GM18951 (cell line): ENCODE data around the gene L3MBTL4.
"Not testable (repeated sequence)": the region's sequence is repeated elsewhere in the genome, so short reads cannot be mapped to it uniquely, and the experiment has no call there.

ENCODE experiments used
- POLR2A ChIP-seq: IDR thresholded peaks from 4 replicates; pipeline ENCODE4 v1.6.1; 2011; ENCODE audit warnings: mild to moderate bottlenecking; ENCODE audit not compliant: insufficient read length, insufficient read depth; ENCODE audit errors: extremely low read depth
- in situ Hi-C: fragments of 300-500 bp; cut with MboI; formaldehyde crosslinking; loops from one replicate; pipeline ENCODE4 v1.12.0; 2022; ENCODE audit warnings: low sequenced_read_pairs, mixed read lengths, inconsistent platforms; ENCODE audit not compliant: unreplicated experiment

L3MBTL4 gene

GRCh38 chr18:6286585-6286984 lies 128.1 kb downstream of the L3MBTL4 start:
- in situ Hi-C loops: no loop called here
- no peak for TF ChIP-seq POLR2A

GRCh38 chr18:6284761-6285160 lies 129.9 kb downstream of the L3MBTL4 start:
- in situ Hi-C loops: no loop called here
- no peak for TF ChIP-seq POLR2A

- in situ Hi-C loops: no loop called here
- TF ChIP-seq POLR2A: no peak
Observed at GRCh38 chr18:6284300-6284699, 130.4 kb downstream of the L3MBTL4 start.

- TF ChIP-seq POLR2A: no peak
- in situ Hi-C loops: no loop called here
Observed at GRCh38 chr18:6281874-6282273, 132.8 kb downstream of the L3MBTL4 start.

GRCh38 chr18:6280211-6280743 lies 134.4 kb downstream of the L3MBTL4 start:
- in situ Hi-C loops: no loop called here
- TF ChIP-seq POLR2A: no peak

- no peak for TF ChIP-seq POLR2A
- in situ Hi-C loops: no loop called here
Observed at GRCh38 chr18:6279308-6279707, 135.4 kb downstream of the L3MBTL4 start.

- in situ Hi-C loops: no loop called here
- TF ChIP-seq POLR2A: no peak
Observed at GRCh38 chr18:6273423-6273822, 141.3 kb downstream of the L3MBTL4 start.

GRCh38 chr18:6272144-6272543 lies 142.6 kb downstream of the L3MBTL4 start:
- in situ Hi-C loops: not testable (repeated sequence)

GRCh38 chr18:6271585-6271984 lies 143.1 kb downstream of the L3MBTL4 start:
- no peak for TF ChIP-seq POLR2A
- in situ Hi-C loops: no loop called here

- in situ Hi-C loops: no loop called here
- no peak for TF ChIP-seq POLR2A
Observed at GRCh38 chr18:6270771-6271216, 143.9 kb downstream of the L3MBTL4 start.

- no peak for TF ChIP-seq POLR2A
- in situ Hi-C loops: no loop called here
Observed at GRCh38 chr18:6269660-6270332, 144.9 kb downstream of the L3MBTL4 start.

GRCh38 chr18:6266212-6266611 lies 148.5 kb downstream of the L3MBTL4 start:
- in situ Hi-C loops: no loop called here

GRCh38 chr18:6261938-6262337 lies 152.8 kb downstream of the L3MBTL4 start:
- no peak for TF ChIP-seq POLR2A

More at GRCh38 chr18:6266212-6266611, 148.5 kb downstream of the L3MBTL4 start:
- TF ChIP-seq POLR2A: no peak

GRCh38 chr18:6259324-6259723 lies 155.4 kb downstream of the L3MBTL4 start:
- in situ Hi-C loops: not testable (repeated sequence)

More at GRCh38 chr18:6261938-6262337, 152.8 kb downstream of the L3MBTL4 start:
- in situ Hi-C loops: no loop called here

- in situ Hi-C loops: no loop called here
Observed at GRCh38 chr18:6257950-6258349, 156.8 kb downstream of the L3MBTL4 start.

GRCh38 chr18:6256521-6256920 lies 158.2 kb downstream of the L3MBTL4 start:
- no peak for TF ChIP-seq POLR2A
- in situ Hi-C loops: no loop called here

More at GRCh38 chr18:6257950-6258349, 156.8 kb downstream of the L3MBTL4 start:
- no peak for TF ChIP-seq POLR2A
